NCI-H82 (cell line): Measurements from ENCODE around the gene RPL22L1.
"Not testable (repeated sequence)": the region's sequence is repeated elsewhere in the genome, so short reads cannot be mapped to it uniquely, and the experiment has no call there.

ENCODE experiments used
- DNase-seq: peaks from one replicate; lab custom pipeline; 2025; lab: John Stamatoyannopoulos, UW

RPL22L1 gene

GRCh38 chr3:170878688-170879087, 8.7 kb upstream of the RPL22L1 start:
- not testable (repeated sequence) for DNase-seq

- not testable (repeated sequence) for DNase-seq
Observed at GRCh38 chr3:170877311-170877710, 7.3 kb upstream of the RPL22L1 start.

- no peak for DNase-seq
Observed at GRCh38 chr3:170876537-170876936, 6.5 kb upstream of the RPL22L1 start.

- DNase-seq = no peak
Observed at GRCh38 chr3:170869239-170869590, 780 bp downstream of the RPL22L1 start.

- no peak for DNase-seq
Observed at GRCh38 chr3:170868577-170869238, 1.3 kb downstream of the RPL22L1 start.

GRCh38 chr3:170867143-170867937, 2.7 kb downstream of the RPL22L1 start:
- DNase-seq = no peak

- no peak for DNase-seq
Observed at GRCh38 chr3:170866499-170866898, 3.5 kb downstream of the RPL22L1 start.

GRCh38 chr3:170865209-170866094, 4.5 kb downstream of the RPL22L1 start:
- no peak for DNase-seq

- DNase-seq = no peak
Observed at GRCh38 chr3:170864525-170865208, 5.3 kb downstream of the RPL22L1 start.

- peak; percentile 49 for DNase-seq
Observed at GRCh38 chr3:170863816-170864215, 6.2 kb downstream of the RPL22L1 start.

- peak; percentile 32 for DNase-seq
Observed at GRCh38 chr3:170862618-170863374, 7.2 kb downstream of the RPL22L1 start.

GRCh38 chr3:170858599-170858998, 11.4 kb downstream of the RPL22L1 start:
- DNase-seq = no peak

- no peak for DNase-seq
Observed at GRCh38 chr3:170852324-170852723, 17.7 kb downstream of the RPL22L1 start.

- DNase-seq = peak; percentile 25
Observed at GRCh38 chr3:170848292-170848917, 21.6 kb downstream of the RPL22L1 start.

GRCh38 chr3:170844377-170844776, 25.6 kb downstream of the RPL22L1 start:
- DNase-seq = no peak

GRCh38 chr3:170840291-170840859, 29.6 kb downstream of the RPL22L1 start:
- DNase-seq = no peak

GRCh38 chr3:170839518-170840100, 30.4 kb downstream of the RPL22L1 start:
- no peak for DNase-seq

- DNase-seq = no peak
Observed at GRCh38 chr3:170836491-170836890, 33.5 kb downstream of the RPL22L1 start.

GRCh38 chr3:170835336-170835735, 34.7 kb downstream of the RPL22L1 start:
- no peak for DNase-seq

- no peak for DNase-seq
Observed at GRCh38 chr3:170830580-170830979, 39.4 kb downstream of the RPL22L1 start.
